NOMO-1 treated with dmso at 0.1 percent for 144 hours (cell line): Measurements from ENCODE around the gene BANF2.
"Not testable (repeated sequence)": the region's sequence is repeated elsewhere in the genome, so short reads cannot be mapped to it uniquely, and the experiment has no call there.

Experiments used
- DNase-seq: peaks from one replicate; lab custom pipeline; 2025; ENCODE audit not compliant: unreplicated experiment; lab: John Stamatoyannopoulos, UW

The BANF2 gene

GRCh38 chr20:17699931-17700351, at the start of gene BANF2:
BANF2 (plus strand) TSS chr20:17699966; CDS start chr20:17725026, 25,060 bp downstream.
- no peak for DNase-seq

- DNase-seq, result no peak
Observed at GRCh38 chr20:17650301-17651128, 49.3 kb upstream of the BANF2 start.

GRCh38 chr20:17651129-17651759, 48.5 kb upstream of the BANF2 start:
- DNase-seq, result no peak

GRCh38 chr20:17651760-17652388, 47.9 kb upstream of the BANF2 start:
- no peak for DNase-seq

- DNase-seq, result no peak
Observed at GRCh38 chr20:17652411-17652810, 47.4 kb upstream of the BANF2 start.

GRCh38 chr20:17653835-17654648, 45.7 kb upstream of the BANF2 start:
- no peak for DNase-seq

GRCh38 chr20:17654649-17655285, 45.0 kb upstream of the BANF2 start:
- no peak for DNase-seq

- DNase-seq, result no peak
Observed at GRCh38 chr20:17655286-17655651, 44.5 kb upstream of the BANF2 start.

- DNase-seq, result no peak
Observed at GRCh38 chr20:17655865-17656479, 43.8 kb upstream of the BANF2 start.

GRCh38 chr20:17657079-17657825, 42.5 kb upstream of the BANF2 start:
- no peak for DNase-seq

- DNase-seq, result no peak
Observed at GRCh38 chr20:17657898-17658647, 41.7 kb upstream of the BANF2 start.

GRCh38 chr20:17658648-17658993, 41.1 kb upstream of the BANF2 start:
- no peak for DNase-seq

- DNase-seq, result not testable (repeated sequence)
Observed at GRCh38 chr20:17659344-17659743, 40.4 kb upstream of the BANF2 start.

- no peak for DNase-seq
Observed at GRCh38 chr20:17659801-17660200, 40.0 kb upstream of the BANF2 start.

GRCh38 chr20:17660667-17661066, 39.1 kb upstream of the BANF2 start:
- no peak for DNase-seq

- DNase-seq, result no peak
Observed at GRCh38 chr20:17661121-17661744, 38.5 kb upstream of the BANF2 start.

GRCh38 chr20:17662333-17663039, 37.3 kb upstream of the BANF2 start:
- DNase-seq, result no peak

- no peak for DNase-seq
Observed at GRCh38 chr20:17663040-17663399, 36.7 kb upstream of the BANF2 start.
